ENCODE results near the gene ASH1L. TPM values are rescaled to one million over a fixed set of nuclear protein-coding genes. Genes with fewer than 3 reads are reported as not detected.

The ASH1L gene
- total RNA-seq, 1 experiment from 2014 or later = 30.5 TPM

DNA sequence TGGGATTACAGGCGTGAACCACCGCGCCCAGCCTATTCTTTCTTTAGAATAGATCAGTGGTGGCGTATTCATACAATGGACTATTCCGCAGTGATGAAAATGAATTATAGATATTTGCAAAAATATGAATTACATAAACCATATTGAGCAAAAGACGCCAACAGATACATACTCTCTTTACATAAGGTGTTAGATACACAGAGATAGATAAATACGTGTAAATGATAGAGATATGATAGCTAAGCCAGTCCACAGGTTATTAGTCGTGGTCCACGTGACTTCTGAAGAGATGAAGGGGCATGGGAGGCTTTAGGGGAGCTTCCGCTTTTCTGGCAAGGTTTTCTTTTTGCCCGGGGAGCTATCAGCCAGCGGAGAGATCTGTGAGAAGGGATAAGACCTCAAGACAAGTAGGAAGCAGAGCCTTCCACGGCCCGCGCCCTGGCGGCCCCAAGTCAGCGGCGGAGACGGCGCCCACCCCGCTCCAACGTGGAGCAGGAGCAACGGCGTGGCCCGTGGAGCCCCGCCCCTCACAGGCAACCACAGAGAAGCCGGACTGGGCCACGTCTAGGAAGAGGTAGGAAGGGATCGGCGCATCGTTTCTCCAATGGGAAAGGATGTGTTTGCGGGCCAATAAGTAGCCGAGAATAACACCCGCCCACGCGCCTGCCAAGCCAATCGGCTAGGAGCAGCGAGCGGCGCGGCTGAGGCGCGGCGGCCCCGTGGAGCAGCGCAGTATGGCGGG lies 47.1 kb upstream of the ASH1L start, which contains the start of gene MSTO1 (continued):
- TF ChIP-seq SP1 (IDR thresholded peaks at IDR 0.05; ENCODE audit: low read depth) (peak; percentile 78), EZH2 (IDR thresholded peaks at IDR 0.05) (no peak), POLR2A (IDR thresholded peaks at IDR 0.05; ENCODE audit: borderline replicate concordance, extremely low read depth, insufficient read depth, insufficient read length) (peak; percentile 73), POLR2AphosphoS5 (IDR thresholded peaks at IDR 0.05; ENCODE audit: low read depth, low read length) (peak; percentile 84)

DNA sequence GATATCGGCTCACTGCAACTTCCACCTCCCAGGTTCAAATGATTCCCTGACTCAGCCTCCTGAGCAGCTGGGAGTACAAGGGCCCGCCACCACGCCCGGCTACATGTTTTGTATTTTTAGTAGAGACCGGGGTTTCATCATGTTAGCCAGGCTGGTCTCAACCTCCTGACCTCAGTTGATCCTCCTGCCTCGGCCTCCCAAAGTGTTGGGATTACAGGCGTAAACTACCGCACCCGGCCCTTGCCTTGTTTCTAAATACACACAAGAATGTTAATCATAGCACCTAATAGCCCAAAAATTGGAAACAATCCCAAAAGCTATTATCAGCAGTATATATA lies 46.3 kb upstream of the ASH1L start:
- no peak for ATAC-seq
- POLR2A ChIA-PET = interaction anchor here (0.7 kb wide), 1 partner anchor 414 kb away, joined by 4 read pairs; no protein-coding TSS in a partner anchor
- no peaks in the 10 kb centered on the region for H3K9me2 ChIP-seq (ENCODE audit: insufficient read depth)

More for the DNA sequence above, 46.3 kb upstream of the ASH1L start:
- H3K9me3 ChIP-seq (ENCODE audit: control insufficient read depth in 1 of 2, insufficient read depth in 1 of 2, low read depth in 1 of 2, low read length in 2 of 2) = no peaks in the 10 kb centered on the region
- no peak overlapping the region for H3K27ac ChIP-seq (ENCODE audit: low read depth, low read length)
- H3K4me1 ChIP-seq (ENCODE audit: control insufficient read depth in 1 of 2, insufficient read depth in 2 of 2, low read length in 2 of 2) = peaks cover 0 to 8% of the 10 kb centered on the region in 2 experiments; a peak in 2 of 4 replicates
- no peak for DNase-seq (ENCODE audit: low read depth, low spot score)
- no peak overlapping the region for H2AFZ ChIP-seq (ENCODE audit: low read depth, low read length, poor library complexity, severe bottlenecking)
- no peak for TF ChIP-seq EZH2phosphoT487 (IDR thresholded peaks at IDR 0.05; ENCODE audit: borderline replicate concordance)
- no peak for TF ChIP-seq SP1 (IDR thresholded peaks at IDR 0.05; ENCODE audit: low read depth)
- no peak for TF ChIP-seq SIN3A (IDR thresholded peaks at IDR 0.05; ENCODE audit: low read depth)
- TF ChIP-seq YY1 (IDR thresholded peaks at IDR 0.05; ENCODE audit: extremely low read depth, insufficient replicate concordance, low read depth, low read length) = no peak
- no peak for TF ChIP-seq EZH2 (IDR thresholded peaks at IDR 0.05)
- no peak for TF ChIP-seq FOSL1 (IDR thresholded peaks at IDR 0.05; ENCODE audit: low read depth)
- TF ChIP-seq, protein P1, sequence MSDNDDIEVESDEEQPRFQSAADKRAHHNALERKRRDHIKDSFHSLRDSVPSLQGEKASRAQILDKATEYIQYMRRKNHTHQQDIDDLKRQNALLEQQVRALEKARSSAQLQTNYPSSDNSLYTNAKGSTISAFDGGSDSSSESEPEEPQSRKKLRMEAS (IDR thresholded peaks at IDR 0.05) = no peak
- TF ChIP-seq CEBPB (IDR thresholded peaks at IDR 0.05; ENCODE audit: low read depth) = no peak
- TF ChIP-seq ELF1 (IDR thresholded peaks at IDR 0.05; ENCODE audit: borderline replicate concordance, low read depth) = no peak
- TF ChIP-seq, protein P2, sequence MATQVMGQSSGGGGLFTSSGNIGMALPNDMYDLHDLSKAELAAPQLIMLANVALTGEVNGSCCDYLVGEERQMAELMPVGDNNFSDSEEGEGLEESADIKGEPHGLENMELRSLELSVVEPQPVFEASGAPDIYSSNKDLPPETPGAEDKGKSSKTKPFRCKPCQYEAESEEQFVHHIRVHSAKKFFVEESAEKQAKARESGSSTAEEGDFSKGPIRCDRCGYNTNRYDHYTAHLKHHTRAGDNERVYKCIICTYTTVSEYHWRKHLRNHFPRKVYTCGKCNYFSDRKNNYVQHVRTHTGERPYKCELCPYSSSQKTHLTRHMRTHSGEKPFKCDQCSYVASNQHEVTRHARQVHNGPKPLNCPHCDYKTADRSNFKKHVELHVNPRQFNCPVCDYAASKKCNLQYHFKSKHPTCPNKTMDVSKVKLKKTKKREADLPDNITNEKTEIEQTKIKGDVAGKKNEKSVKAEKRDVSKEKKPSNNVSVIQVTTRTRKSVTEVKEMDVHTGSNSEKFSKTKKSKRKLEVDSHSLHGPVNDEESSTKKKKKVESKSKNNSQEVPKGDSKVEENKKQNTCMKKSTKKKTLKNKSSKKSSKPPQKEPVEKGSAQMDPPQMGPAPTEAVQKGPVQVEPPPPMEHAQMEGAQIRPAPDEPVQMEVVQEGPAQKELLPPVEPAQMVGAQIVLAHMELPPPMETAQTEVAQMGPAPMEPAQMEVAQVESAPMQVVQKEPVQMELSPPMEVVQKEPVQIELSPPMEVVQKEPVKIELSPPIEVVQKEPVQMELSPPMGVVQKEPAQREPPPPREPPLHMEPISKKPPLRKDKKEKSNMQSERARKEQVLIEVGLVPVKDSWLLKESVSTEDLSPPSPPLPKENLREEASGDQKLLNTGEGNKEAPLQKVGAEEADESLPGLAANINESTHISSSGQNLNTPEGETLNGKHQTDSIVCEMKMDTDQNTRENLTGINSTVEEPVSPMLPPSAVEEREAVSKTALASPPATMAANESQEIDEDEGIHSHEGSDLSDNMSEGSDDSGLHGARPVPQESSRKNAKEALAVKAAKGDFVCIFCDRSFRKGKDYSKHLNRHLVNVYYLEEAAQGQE (IDR thresholded peaks at IDR 0.05; ENCODE audit: low read depth) = no peak
- TF ChIP-seq POLR2AphosphoS5 (IDR thresholded peaks at IDR 0.05; ENCODE audit: low read depth, low read length) = no peak
- TF ChIP-seq EGR1 (IDR thresholded peaks at IDR 0.05; ENCODE audit: low read depth) = no peak
- TF ChIP-seq CBX3 (IDR thresholded peaks at IDR 0.05; ENCODE audit: low read depth) = no peak
- TF ChIP-seq ZNF274 (IDR thresholded peaks at IDR 0.05; ENCODE audit: low read depth, low read length) = no peak
- no peak for TF ChIP-seq RAD21 (IDR thresholded peaks at IDR 0.05; ENCODE audit: low read depth)
- TF ChIP-seq SRF (IDR thresholded peaks at IDR 0.05; ENCODE audit: low read depth) = no peak
- TF ChIP-seq, protein P3, sequence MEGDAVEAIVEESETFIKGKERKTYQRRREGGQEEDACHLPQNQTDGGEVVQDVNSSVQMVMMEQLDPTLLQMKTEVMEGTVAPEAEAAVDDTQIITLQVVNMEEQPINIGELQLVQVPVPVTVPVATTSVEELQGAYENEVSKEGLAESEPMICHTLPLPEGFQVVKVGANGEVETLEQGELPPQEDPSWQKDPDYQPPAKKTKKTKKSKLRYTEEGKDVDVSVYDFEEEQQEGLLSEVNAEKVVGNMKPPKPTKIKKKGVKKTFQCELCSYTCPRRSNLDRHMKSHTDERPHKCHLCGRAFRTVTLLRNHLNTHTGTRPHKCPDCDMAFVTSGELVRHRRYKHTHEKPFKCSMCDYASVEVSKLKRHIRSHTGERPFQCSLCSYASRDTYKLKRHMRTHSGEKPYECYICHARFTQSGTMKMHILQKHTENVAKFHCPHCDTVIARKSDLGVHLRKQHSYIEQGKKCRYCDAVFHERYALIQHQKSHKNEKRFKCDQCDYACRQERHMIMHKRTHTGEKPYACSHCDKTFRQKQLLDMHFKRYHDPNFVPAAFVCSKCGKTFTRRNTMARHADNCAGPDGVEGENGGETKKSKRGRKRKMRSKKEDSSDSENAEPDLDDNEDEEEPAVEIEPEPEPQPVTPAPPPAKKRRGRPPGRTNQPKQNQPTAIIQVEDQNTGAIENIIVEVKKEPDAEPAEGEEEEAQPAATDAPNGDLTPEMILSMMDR (IDR thresholded peaks at IDR 0.05 in 2 of 3, conservative IDR thresholded peaks at IDR 0.05 in 1 of 3; ENCODE audit: borderline replicate concordance in 1 of 3, insufficient read depth in 1 of 3, low read depth in 2 of 3, low read length in 2 of 3) = no peak
- CTCF ChIA-PET = interaction anchor here (1.7 kb wide), 1 partner anchor 358 kb away, joined by 4 read pairs; no protein-coding TSS in a partner anchor
- no peak overlapping the region for H3K4me3 ChIP-seq (replicated peaks in 1 of 2; ENCODE audit: low read depth in 1 of 2, low read length in 2 of 2)
- RAD21 ChIA-PET (ENCODE audit: low non-redundant PET in 1 of 2, low total read pairs in 2 of 2, uncharacterized antibody in 2 of 2, unreplicated experiment in 2 of 2) = no interaction called here
- no peaks in the 10 kb centered on the region for H4K20me1 ChIP-seq (ENCODE audit: insufficient read depth)
- peak overlapping the region; percentile 28; the same call in 1 of the 2 replicates for H3K4me2 ChIP-seq (ENCODE audit: low read length)
- no peak overlapping the region for H3K9ac ChIP-seq (ENCODE audit: low read length)
- no peaks in the 10 kb centered on the region for H3K79me2 ChIP-seq (ENCODE audit: insufficient read depth, low read length)
- H3K36me3 ChIP-seq (ENCODE audit: control insufficient read depth in 1 of 2, insufficient read depth in 2 of 2, low read length in 2 of 2) = peaks cover 0 to 6% of the 10 kb centered on the region in 2 experiments; a peak in 1 of 4 replicates
- intact Hi-C loops (cut with micrococcal nuclease) = no loop called here
- H3K27me3 ChIP-seq (ENCODE audit: insufficient read depth, low read length) = no peaks in the 10 kb centered on the region
- no TSS peak for BruUV-seq (replicated peaks)

All from HCT116 (cell line).